ENCODE data around the gene IRF2BP2.

- TF ChIP-seq POLR2A (IDR thresholded peaks at IDR 0.05) (no peak), CTCF (IDR thresholded peaks at IDR 0.05) (no peak), EP300 (IDR thresholded peaks at IDR 0.05) (no peak)
Observed at GRCh38 chr1:234565132-234565531, 44.8 kb downstream of the IRF2BP2 start.
